ENCODE measurements around the gene NCOA7. TPM values are rescaled to one million over a fixed set of nuclear protein-coding genes. Genes with fewer than 3 reads are reported as not detected.

Gene NCOA7
- total RNA-seq, 1 donor from 2014 or later: 11.2 TPM

- Mint-ChIP-seq H3K4me3 (no peak overlapping the region), H3K9me3 (no peaks in the 10 kb centered on the region)
- TF ChIP-seq, protein P1, sequence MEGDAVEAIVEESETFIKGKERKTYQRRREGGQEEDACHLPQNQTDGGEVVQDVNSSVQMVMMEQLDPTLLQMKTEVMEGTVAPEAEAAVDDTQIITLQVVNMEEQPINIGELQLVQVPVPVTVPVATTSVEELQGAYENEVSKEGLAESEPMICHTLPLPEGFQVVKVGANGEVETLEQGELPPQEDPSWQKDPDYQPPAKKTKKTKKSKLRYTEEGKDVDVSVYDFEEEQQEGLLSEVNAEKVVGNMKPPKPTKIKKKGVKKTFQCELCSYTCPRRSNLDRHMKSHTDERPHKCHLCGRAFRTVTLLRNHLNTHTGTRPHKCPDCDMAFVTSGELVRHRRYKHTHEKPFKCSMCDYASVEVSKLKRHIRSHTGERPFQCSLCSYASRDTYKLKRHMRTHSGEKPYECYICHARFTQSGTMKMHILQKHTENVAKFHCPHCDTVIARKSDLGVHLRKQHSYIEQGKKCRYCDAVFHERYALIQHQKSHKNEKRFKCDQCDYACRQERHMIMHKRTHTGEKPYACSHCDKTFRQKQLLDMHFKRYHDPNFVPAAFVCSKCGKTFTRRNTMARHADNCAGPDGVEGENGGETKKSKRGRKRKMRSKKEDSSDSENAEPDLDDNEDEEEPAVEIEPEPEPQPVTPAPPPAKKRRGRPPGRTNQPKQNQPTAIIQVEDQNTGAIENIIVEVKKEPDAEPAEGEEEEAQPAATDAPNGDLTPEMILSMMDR (conservative IDR thresholded peaks at IDR 0.05): no peak
Observed at GRCh38 chr6:125918681-125919566, 128.2 kb downstream of the NCOA7 start.

DNA sequence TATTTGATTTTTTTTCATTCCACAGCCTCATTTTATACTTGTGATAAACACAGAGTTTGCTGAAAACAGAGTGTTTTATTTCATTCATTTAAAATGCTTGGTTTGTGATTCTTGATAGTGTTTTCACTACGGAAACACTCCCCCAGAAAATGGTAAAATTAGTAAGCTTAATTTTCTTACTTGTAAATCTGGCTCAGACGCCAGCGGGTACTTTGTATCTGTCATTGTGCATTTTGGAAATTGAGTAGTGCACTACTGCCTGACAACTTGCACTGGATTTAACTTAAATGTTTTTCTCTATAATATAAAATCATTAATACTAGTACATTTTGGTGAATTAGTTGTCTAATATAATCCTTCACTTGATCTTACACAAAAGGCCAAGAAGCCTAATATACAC, 128.9 kb downstream of the NCOA7 start:
- Mint-ChIP-seq H3K4me1 (peaks cover 7% of the 10 kb centered on the region), H3K9me3 (no peaks in the 10 kb centered on the region), H3K4me3 (no peak overlapping the region), H3K27ac (ENCODE audit: unreplicated experiment) (no peak overlapping the region), H3K36me3 (ENCODE audit: low read depth) (peaks cover 6% of the 10 kb centered on the region), H3K27me3 (ENCODE audit: low read depth) (no peaks in the 10 kb centered on the region)
- DNase-seq (ENCODE audit: low read depth, low spot score): no peak
- TF ChIP-seq, protein P1 (conservative IDR thresholded peaks at IDR 0.05): no peak

More at GRCh38 chr6:125918681-125919566, 128.2 kb downstream of the NCOA7 start:
- no peak for DNase-seq (ENCODE audit: low read depth, low spot score)
- Mint-ChIP-seq H3K4me1 (peaks cover 7% of the 10 kb centered on the region), H3K36me3 (ENCODE audit: low read depth) (peaks cover 6% of the 10 kb centered on the region), H3K27me3 (ENCODE audit: low read depth) (no peaks in the 10 kb centered on the region), H3K27ac (ENCODE audit: unreplicated experiment) (no peak overlapping the region)

DNA sequence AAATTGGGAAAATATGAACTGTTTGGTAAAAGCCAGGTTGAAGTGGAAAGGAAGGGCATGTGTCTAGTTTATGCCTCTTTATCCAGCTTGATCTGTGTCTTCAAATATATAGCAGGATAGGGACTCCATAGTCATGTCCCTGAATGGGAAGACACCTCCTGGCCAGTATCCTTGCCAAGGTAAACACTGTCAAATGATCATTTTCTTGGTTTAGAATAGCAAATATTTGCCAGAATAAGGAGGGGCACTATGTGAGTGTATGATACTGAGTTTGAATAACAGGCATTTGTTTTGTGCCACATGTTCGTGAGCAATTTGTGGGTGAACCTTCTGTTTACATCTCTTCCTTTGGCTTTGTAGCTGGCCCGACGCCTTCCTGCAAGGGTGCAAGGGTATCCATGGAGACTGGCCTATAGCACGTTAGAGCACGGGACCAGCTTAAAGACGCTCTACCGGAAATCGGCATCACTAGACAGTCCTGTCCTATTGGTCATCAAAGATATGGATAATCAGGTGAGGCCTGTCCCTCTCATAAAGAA, 131.6 kb downstream of the NCOA7 start:
- H3K9me3 Mint-ChIP-seq: no peaks in the 10 kb centered on the region
- no peaks in the 10 kb centered on the region for H3K36me3 Mint-ChIP-seq (ENCODE audit: low read depth)
- H3K4me3 Mint-ChIP-seq: no peak overlapping the region
- TF ChIP-seq, protein P1 (conservative IDR thresholded peaks at IDR 0.05): no peak
- DNase-seq (ENCODE audit: low read depth, low spot score): no peak
- no peak overlapping the region for H3K27ac Mint-ChIP-seq (ENCODE audit: unreplicated experiment)
- H3K4me1 Mint-ChIP-seq: peaks cover 7% of the 10 kb centered on the region
- H3K27me3 Mint-ChIP-seq (ENCODE audit: low read depth): no peaks in the 10 kb centered on the region

- DNase-seq (ENCODE audit: low read depth, low spot score): no peak
- Mint-ChIP-seq H3K27me3 (ENCODE audit: low read depth) (no peaks in the 10 kb centered on the region), H3K9me3 (no peaks in the 10 kb centered on the region), H3K27ac (ENCODE audit: unreplicated experiment) (no peak overlapping the region), H3K4me3 (no peak overlapping the region), H3K4me1 (peaks cover 7% of the 10 kb centered on the region), H3K36me3 (ENCODE audit: low read depth) (no peaks in the 10 kb centered on the region)
- TF ChIP-seq, protein P1 (conservative IDR thresholded peaks at IDR 0.05): no peak
Observed at GRCh38 chr6:125923366-125923877, 132.7 kb downstream of the NCOA7 start.

GRCh38 chr6:125924169-125924568, 133.4 kb downstream of the NCOA7 start:
- Mint-ChIP-seq H3K27ac (ENCODE audit: unreplicated experiment) (no peak overlapping the region), H3K4me1 (peaks cover 1% of the 10 kb centered on the region), H3K27me3 (ENCODE audit: low read depth) (no peaks in the 10 kb centered on the region), H3K4me3 (no peak overlapping the region), H3K36me3 (ENCODE audit: low read depth) (no peaks in the 10 kb centered on the region), H3K9me3 (no peaks in the 10 kb centered on the region)
- TF ChIP-seq, protein P1 (conservative IDR thresholded peaks at IDR 0.05): no peak
- DNase-seq (ENCODE audit: low read depth, low spot score): no peak
